Peyer's patch (tissue), 4 donors: ENCODE measurements around the gene FBXO40.

ENCODE experiments used
- POLR2A ChIP-seq, 2 donors: fragments of 450-650 bp; IDR thresholded peaks; one replicate each; pipeline ENCODE4 v1.5.1; 2017; ENCODE audit warnings: antibody characterized with exemption in 2 of 2, mild to moderate bottlenecking in 2 of 2, moderate library complexity in 2 of 2
- TF ChIP-seq, protein P1 (sequence below), 6 experiments: fragments of 450-650 bp in 4 of 6; fragments of 200-600 bp in 2 of 6; sonication (generic) in 1 of 6; IDR thresholded peaks; one replicate each; pipeline ENCODE4 v1.5.1; 2017 to 2019; ENCODE audit warnings: antibody characterized with exemption in 6 of 6, mild to moderate bottlenecking in 3 of 6, moderate library complexity in 1 of 6

DNA sequence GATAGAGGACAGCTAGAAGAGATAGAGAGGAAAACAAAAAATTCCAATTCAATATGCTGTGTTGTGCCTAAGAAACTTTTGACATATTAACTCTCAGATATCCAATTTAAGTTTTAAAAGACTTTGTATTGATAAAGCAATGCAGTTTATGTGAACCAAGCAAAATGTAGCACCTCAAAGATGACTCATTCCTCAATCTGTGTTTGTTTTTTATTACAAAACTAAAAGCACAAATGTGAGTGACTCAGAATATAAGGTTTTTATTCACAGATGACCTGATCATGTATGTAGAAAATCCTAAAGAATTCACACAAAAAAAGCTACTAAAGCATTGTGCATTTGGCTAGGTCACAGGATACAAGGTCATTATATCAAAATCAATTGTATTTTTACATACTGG lies 56.5 kb downstream of the FBXO40 start:
- TF ChIP-seq, protein P1, sequence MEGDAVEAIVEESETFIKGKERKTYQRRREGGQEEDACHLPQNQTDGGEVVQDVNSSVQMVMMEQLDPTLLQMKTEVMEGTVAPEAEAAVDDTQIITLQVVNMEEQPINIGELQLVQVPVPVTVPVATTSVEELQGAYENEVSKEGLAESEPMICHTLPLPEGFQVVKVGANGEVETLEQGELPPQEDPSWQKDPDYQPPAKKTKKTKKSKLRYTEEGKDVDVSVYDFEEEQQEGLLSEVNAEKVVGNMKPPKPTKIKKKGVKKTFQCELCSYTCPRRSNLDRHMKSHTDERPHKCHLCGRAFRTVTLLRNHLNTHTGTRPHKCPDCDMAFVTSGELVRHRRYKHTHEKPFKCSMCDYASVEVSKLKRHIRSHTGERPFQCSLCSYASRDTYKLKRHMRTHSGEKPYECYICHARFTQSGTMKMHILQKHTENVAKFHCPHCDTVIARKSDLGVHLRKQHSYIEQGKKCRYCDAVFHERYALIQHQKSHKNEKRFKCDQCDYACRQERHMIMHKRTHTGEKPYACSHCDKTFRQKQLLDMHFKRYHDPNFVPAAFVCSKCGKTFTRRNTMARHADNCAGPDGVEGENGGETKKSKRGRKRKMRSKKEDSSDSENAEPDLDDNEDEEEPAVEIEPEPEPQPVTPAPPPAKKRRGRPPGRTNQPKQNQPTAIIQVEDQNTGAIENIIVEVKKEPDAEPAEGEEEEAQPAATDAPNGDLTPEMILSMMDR (IDR thresholded peaks at IDR 0.05): no peak
- no peak for TF ChIP-seq POLR2A (IDR thresholded peaks at IDR 0.05)
